ENCODE measurements around the gene TEX28.

Gene TEX28

DNA sequence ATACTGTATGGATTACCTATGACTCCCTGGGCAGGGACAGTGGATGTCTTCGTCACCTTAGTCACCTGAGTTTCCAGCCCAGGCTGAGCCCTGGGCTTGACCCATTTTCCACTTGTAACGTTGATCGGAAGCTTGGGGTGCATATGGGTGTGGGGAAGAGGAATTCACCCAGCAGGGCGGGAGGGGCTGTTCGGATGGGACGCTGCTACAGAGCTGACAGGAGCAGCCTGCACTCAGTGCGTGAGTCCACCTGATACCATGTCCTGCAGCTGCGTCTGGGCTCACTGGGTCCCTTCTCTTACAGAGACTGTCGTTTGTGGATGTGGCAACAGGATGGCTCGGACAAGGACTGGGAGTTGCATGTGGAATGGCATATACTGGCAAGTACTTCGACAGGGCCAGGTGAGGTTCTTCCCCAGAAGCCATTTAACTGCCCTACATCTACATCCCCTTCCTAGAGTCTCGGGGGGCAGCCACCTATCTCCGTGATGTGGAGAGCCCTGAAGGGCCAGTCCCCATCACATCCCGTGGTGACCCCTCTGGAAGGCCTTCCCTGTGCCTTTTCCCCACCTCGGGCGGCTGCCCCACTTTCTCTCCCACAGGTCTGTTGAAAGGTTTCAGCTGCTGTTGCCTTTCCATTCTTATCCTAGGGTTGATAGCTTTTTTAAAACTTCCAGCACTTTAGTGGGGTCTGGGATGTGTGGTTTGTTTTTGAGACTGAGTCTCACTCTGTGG is 14.3 kb upstream of the TEX28 start:
- TF ChIP-seq, protein P1, sequence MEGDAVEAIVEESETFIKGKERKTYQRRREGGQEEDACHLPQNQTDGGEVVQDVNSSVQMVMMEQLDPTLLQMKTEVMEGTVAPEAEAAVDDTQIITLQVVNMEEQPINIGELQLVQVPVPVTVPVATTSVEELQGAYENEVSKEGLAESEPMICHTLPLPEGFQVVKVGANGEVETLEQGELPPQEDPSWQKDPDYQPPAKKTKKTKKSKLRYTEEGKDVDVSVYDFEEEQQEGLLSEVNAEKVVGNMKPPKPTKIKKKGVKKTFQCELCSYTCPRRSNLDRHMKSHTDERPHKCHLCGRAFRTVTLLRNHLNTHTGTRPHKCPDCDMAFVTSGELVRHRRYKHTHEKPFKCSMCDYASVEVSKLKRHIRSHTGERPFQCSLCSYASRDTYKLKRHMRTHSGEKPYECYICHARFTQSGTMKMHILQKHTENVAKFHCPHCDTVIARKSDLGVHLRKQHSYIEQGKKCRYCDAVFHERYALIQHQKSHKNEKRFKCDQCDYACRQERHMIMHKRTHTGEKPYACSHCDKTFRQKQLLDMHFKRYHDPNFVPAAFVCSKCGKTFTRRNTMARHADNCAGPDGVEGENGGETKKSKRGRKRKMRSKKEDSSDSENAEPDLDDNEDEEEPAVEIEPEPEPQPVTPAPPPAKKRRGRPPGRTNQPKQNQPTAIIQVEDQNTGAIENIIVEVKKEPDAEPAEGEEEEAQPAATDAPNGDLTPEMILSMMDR (IDR thresholded peaks at IDR 0.05): no peak
- no peak for DNase-seq
- Histone ChIP-seq H3K4me3 (no peak overlapping the region), H3K27ac (no peak overlapping the region), H3K9me3 (no peaks in the 10 kb centered on the region), H3K4me1 (no peaks in the 10 kb centered on the region), H3K27me3 (no peaks in the 10 kb centered on the region), H3K36me3 (no peaks in the 10 kb centered on the region)
- intact Hi-C loops (cut with DNase I; ENCODE audit: low total_unique reads): no loop called here

DNA sequence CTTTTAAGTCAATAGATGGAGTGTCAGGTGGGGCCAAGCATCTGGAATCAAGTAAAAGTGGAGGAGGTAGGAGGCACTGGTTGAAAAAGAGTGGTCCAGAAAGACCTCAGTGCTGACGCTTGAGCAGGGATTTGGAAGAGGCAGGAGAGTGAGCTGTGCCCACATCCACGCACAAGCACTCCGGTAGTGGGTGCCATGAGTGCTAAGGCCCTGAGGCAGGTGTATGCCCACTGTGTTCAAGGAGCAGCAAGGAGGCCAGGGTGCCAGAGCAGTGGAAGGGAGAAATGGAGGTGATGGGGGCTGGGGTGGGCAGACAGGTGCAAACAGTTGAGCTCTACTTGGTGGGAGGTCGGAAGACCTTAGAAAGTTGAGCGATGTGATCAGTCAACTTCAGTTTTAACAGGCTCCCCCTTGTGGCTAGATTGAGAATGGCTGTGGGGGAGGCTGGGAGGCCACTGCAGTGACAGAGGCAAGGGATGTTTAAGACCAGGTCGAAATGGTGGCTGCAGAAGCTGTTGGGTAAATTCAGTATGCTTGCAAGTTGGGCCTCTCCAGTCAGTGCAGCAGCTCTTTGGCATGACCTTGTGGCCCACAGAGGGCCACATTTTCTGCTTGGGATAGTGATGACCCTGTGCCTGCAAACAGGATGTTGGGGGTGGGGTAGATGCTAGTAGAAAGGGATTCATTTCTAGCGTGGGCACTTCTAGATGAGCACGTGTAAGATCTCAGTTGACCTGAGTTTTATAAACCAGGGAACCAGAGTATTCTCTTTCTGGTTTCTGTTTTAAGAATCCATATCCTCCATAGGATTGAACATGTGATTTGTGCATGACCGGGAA is 13.4 kb upstream of the TEX28 start:
- no peak overlapping the region for H3K4me3 ChIP-seq
- no peaks in the 10 kb centered on the region for H3K9me3 ChIP-seq
- intact Hi-C loops (cut with DNase I; ENCODE audit: low total_unique reads): no loop called here
- DNase-seq: peak; percentile 62 to 72
- H3K4me1 ChIP-seq: no peaks in the 10 kb centered on the region
- H3K27ac ChIP-seq: no peak overlapping the region
- no peaks in the 10 kb centered on the region for H3K27me3 ChIP-seq
- no peaks in the 10 kb centered on the region for H3K36me3 ChIP-seq
- TF ChIP-seq, protein P1 (IDR thresholded peaks at IDR 0.05): peak; percentile 53 to 57

DNA sequence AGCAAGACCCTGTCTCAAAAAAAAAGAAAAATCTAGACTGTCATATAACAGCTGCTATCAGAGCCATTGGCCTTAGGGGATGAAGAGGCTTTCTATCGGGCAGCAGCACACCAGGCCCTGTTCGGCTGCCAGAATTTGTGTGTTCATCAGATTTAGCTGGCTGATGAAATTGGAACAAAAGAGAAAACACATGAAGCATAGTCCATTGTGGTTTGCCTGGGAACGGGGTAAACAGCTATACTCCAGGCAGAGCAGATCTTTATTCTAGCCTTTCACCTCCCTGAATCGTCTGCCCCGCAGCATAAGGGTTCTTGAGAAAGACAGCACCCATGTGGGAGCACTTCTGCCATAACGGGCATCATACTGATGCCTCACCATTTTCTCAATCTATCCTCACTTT is 12.3 kb upstream of the TEX28 start:
- Histone ChIP-seq H3K27me3 (no peaks in the 10 kb centered on the region), H3K4me3 (no peak overlapping the region)
- intact Hi-C loops (cut with DNase I; ENCODE audit: low total_unique reads): no loop called here

DNA sequence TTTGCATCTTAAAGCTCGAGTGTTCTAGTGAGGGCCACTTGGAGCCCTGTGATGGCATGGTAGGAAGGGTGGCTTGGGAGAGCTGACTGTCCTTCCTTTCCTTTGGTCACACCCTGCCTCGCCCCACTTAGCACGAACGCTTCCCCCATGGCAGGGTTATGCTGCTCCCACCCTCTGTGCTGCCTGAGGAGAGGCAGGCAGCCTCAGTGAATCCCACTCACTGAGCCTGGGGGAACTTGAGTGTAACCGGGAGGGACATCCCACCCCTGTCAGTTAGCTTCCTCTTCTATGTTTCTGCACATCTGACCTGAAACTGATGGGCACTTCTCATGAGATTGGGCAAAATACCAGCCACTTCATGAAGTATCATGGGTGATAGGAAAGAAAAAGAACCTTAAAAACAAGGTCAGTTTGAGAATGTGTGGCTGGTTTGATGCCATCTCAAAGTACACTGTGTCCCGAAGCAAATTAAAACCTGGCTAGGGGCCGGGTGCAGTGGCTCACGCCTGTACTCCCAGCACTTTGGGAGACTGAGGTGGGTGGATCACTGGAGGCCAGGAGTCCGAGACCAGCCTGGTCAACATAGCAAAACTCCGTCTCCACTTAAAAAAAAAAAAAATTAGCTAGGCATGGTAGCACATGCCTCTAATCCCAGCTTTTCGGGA is 10.7 kb upstream of the TEX28 start:
- no peaks in the 10 kb centered on the region for H3K36me3 ChIP-seq
- TF ChIP-seq, protein P1 (IDR thresholded peaks at IDR 0.05): no peak
- no peaks in the 10 kb centered on the region for H3K27me3 ChIP-seq
- DNase-seq: no peak
- H3K4me3 ChIP-seq: no peak overlapping the region
- no peak overlapping the region for H3K27ac ChIP-seq
- intact Hi-C loops (cut with DNase I; ENCODE audit: low total_unique reads): no loop called here
- no peaks in the 10 kb centered on the region for H3K9me3 ChIP-seq
- H3K4me1 ChIP-seq: no peaks in the 10 kb centered on the region

More for the DNA sequence above, 12.3 kb upstream of the TEX28 start:
- TF ChIP-seq, protein P1 (IDR thresholded peaks at IDR 0.05): no peak
- Histone ChIP-seq H3K27ac (no peak overlapping the region), H3K4me1 (no peaks in the 10 kb centered on the region), H3K36me3 (no peaks in the 10 kb centered on the region), H3K9me3 (no peaks in the 10 kb centered on the region)
- DNase-seq: peak in 1 of 2 donors; percentile 27

DNA sequence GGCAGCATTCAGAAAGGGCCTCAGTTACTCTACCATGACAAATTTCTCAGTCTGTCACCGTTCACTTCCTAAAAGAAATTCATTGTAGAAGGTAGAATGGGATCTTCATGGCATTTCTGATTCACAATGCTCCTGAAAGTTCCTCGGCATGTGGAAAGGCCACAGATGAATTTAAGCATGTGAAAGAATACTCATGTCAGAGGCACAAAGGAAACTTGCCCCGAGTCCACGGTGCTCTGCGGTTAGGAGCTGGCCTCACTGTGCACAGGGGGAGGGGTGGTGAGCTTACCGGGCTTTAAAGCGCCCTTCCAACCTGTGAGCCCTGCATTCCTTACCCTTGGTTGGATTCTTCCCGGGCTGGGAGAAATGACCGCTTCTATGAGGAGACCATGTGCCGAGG is 9.9 kb upstream of the TEX28 start:
- Histone ChIP-seq H3K9me3 (no peaks in the 10 kb centered on the region), H3K4me1 (no peaks in the 10 kb centered on the region), H3K36me3 (no peaks in the 10 kb centered on the region), H3K27ac (no peak overlapping the region), H3K27me3 (no peaks in the 10 kb centered on the region), H3K4me3 (no peak overlapping the region)
- no peak for DNase-seq
- TF ChIP-seq, protein P1 (IDR thresholded peaks at IDR 0.05): no peak
- intact Hi-C loops (cut with DNase I; ENCODE audit: low total_unique reads): no loop called here

Data from tibial artery (tissue), 4 donors.